Measurements from ENCODE around the gene CGB1.

- TF ChIP-seq ELK1 (IDR thresholded peaks at IDR 0.05; ENCODE audit: low read depth, low read length) (no peak), POLR2AphosphoS5 (IDR thresholded peaks at IDR 0.05; ENCODE audit: low read length) (no peak), EP300 (IDR thresholded peaks at IDR 0.05; ENCODE audit: borderline replicate concordance in 1 of 2, control insufficient read depth in 1 of 2, low read depth in 2 of 2, low read length in 2 of 2) (no peak), CTCF (IDR thresholded peaks at IDR 0.05 in 2 of 3, conservative IDR thresholded peaks at IDR 0.05 in 1 of 3; ENCODE audit: control insufficient read depth in 2 of 3, extremely low read depth in 1 of 3, insufficient read depth in 1 of 3, low read depth in 3 of 3, low read length in 3 of 3) (no peak), SRF (IDR thresholded peaks at IDR 0.05; ENCODE audit: low read depth in 2 of 2, low read length in 2 of 2) (no peak)
Measured at GRCh38 chr19:49014870-49015255, 21.8 kb downstream of the CGB1 start.
